AG09309 (cell line): ENCODE measurements around the gene RHOBTB1.

Source experiments
- DNase-seq: peaks from one replicate; pipeline ENCODE4 v3.0.0-alpha.2; 2010; ENCODE audit warnings: low read depth
- H3K4me3 ChIP-seq: 2 replicates; pipeline ENCODE4 v1.5.1; 2011; ENCODE audit warnings: mild to moderate bottlenecking, low read depth, low read length, moderate library complexity; ENCODE audit not compliant: control insufficient read depth
- CTCF ChIP-seq: IDR thresholded peaks from 2 replicates; pipeline ENCODE4 v1.5.1; 2011; ENCODE audit warnings: mild to moderate bottlenecking, low read depth, low read length, inconsistent platforms; ENCODE audit not compliant: insufficient read depth, control insufficient read depth; ENCODE audit errors: missing control alignments

The RHOBTB1 gene

GRCh38 chr10:60952846-60953220, 8.8 kb upstream of the RHOBTB1 start:
- DNase-seq: no peak
- TF ChIP-seq CTCF: no peak

GRCh38 chr10:60952067-60952845, 8.3 kb upstream of the RHOBTB1 start:
- no peak for DNase-seq
- H3K4me3 ChIP-seq: no peak overlapping the region
- no peak for TF ChIP-seq CTCF

More at GRCh38 chr10:60952846-60953220, 8.8 kb upstream of the RHOBTB1 start:
- no peak overlapping the region for H3K4me3 ChIP-seq

- DNase-seq: no peak
- TF ChIP-seq CTCF: no peak
- no peak overlapping the region for H3K4me3 ChIP-seq
Observed at GRCh38 chr10:60951272-60951724, 7.3 kb upstream of the RHOBTB1 start.

- H3K4me3 ChIP-seq: no peak overlapping the region
- TF ChIP-seq CTCF: no peak
- DNase-seq: no peak
Observed at GRCh38 chr10:60950300-60950699, 6.3 kb upstream of the RHOBTB1 start.

GRCh38 chr10:60948851-60949250, 4.9 kb upstream of the RHOBTB1 start:
- DNase-seq: no peak
- no peak for TF ChIP-seq CTCF
- H3K4me3 ChIP-seq: no peak overlapping the region

- no peak for DNase-seq
- no peak for TF ChIP-seq CTCF
- H3K4me3 ChIP-seq: peak overlapping the region; percentile 96
Observed at GRCh38 chr10:60944910-60945297, 919 bp upstream of the RHOBTB1 start.
